CD4-positive, alpha-beta T cell treated with Interleukin-1 beta for 1 hour (primary cell): ENCODE results near the gene KRT14.
"Not testable (repeated sequence)": the region's sequence is repeated elsewhere in the genome, so short reads cannot be mapped to it uniquely, and the experiment has no call there.

Experiments
- DNase-seq, 2 donors: peaks; one replicate each; pipeline ENCODE4 v3.0.0-alpha.2; 2020 to 2022

KRT14 gene

GRCh38 chr17:41622340-41623183, 35.9 kb upstream of the KRT14 start:
- DNase-seq = not testable (repeated sequence)

GRCh38 chr17:41621916-41622315, 35.2 kb upstream of the KRT14 start:
- DNase-seq = no peak

- DNase-seq = not testable (repeated sequence)
Observed at GRCh38 chr17:41621435-41621817, 34.7 kb upstream of the KRT14 start.

DNA sequence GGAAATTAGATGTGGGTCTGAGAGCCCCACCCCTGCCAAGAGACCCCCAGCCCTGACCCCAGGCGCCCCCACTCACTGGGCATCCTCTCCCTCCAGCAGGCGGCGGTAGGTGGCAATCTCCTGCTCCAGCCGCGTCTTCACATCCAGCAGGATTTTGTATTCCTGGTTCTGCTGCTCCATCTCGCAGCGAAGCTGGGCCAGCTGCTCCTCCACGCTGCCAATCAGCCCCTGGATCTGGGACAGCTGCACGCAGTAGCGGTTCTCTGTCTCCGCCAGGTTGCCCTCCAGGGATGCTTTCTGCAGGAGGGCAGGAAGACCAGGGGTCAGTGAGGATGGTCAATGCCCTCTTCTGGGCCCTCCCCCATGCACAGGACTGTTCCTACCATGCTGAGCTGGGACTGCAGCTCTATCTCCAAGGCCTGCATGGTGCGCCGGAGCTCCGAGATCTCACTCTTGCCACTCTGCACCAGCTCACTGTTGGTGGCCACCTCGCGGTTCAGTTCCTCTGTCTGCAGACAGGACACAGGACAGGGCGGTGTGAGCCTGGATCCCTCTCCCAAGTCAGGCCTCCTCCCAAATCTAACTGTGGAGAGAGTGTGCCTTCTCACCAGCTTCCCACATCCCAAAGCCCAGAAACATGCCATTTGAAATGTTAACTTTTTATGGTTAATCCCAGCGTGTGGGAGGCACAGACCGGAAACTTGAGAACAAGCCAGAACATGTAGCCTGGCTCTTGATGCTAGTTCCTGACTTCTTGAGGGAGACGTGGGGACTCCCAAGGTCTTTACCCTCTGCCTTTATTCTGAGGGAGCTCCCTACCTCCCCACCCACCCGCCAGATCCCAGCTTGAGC, 34.1 kb upstream of the KRT14 start:
- no peak for DNase-seq

DNA sequence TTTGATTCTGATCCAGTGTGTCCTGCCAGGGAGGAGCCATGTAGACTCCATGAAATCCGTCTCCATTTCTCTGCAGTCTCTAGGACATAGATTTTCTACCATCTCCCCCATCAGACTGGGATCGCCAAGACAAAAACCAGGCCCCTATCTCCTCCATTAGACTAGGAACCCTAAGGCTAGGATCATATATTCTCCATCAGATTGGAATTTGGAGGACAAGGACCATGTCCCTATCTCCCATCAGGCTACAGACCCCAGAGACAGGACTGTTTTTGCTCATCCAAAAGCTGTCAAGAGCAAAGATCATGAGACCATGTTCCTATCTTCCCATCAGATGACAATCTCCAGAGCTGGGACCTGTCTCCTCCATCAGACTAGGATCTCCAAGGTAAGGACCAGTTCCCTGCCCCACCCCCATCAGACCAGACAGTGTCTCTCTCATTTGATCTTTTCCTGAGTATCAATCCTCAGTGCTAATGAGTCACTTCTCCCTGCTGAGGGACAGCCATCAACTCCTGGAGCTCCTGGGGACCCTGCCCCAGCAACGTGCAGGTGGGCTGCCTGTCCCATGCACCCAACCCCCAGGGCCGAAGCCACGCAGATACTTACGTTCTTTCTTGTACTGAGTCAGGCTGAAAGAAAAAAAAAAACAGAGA, 33.4 kb upstream of the KRT14 start:
- DNase-seq = not testable (repeated sequence)

DNA sequence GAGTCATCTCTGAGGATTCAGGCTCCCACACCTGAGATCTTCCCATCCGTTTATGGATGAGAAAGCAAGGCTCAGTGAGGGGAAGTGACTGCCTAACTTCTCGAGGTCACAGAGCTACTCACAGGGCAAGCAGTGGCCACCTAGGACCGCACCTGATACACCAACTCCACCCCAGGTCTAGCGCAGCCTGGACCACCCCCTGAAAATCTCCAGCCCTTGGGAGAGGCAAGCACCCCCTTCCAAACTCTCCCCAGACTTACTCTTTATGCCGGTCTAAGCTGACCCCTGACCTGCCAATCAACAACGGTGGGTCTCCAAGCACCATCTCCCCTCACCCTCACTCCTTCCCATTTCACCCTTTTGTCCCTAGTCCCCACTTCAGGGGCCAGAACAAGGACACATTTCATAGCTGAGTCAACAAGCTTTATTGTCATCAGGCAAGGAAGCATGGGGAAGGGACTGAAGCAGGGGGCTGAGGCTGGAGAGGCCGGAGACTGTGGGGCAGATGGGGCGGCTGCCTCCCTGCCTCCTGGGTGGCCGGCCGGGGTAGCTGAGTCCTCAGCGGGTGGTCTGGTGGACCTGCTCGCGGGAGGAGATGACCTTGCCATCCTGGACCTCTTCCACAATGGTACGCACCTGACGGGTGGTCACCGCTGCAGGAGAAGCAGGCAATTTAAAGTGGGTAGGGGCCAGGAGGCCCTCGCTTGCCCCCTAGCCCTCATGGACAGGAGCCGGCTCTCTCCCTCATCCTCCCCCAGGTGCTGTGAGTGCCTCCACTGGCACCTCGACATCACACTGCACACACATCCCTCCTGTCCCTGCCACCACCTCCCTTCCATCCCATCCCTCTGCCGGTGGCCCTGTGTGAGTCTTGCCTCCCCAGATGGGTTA, 32.6 kb upstream of the KRT14 start:
- no peak for DNase-seq

DNA sequence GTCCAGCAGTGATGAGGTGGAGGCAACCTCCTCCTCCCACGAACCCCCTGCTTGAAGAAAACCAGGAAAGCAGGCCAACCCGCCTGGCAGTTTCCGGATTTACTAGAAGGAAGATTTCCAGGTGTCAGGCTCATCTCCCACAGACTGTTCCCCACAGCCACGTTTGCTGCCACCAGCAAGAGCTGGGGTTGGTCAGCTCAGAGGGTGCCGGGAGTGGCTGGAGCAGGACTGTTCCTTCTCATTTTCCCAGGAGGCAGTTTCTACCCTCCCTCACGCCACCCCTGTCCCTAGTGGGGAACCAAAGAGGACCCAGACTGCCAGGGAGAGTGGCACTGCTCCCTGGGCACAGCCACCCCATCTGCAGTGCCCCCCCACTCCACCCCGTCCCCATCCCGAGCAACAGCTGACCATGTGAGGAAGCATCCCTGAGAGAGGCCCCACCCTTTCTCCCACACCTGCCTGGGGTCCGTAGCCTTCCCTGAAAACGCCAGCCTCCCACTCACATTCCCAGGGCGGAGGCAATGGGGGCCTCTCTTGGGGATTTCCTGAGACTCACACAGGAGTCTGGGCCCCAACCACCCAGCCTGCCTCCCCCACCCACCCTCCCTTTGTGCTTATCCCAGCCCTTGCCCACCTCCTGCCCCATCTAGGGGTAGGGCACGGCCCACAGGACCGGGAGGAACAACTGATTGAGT, 31.8 kb upstream of the KRT14 start:
- no peak for DNase-seq

GRCh38 chr17:41617698-41618097, 31.0 kb upstream of the KRT14 start:
- no peak for DNase-seq

GRCh38 chr17:41617136-41617535, 30.4 kb upstream of the KRT14 start:
- no peak for DNase-seq

GRCh38 chr17:41616486-41616885, 29.8 kb upstream of the KRT14 start:
- DNase-seq = not testable (repeated sequence)

DNA sequence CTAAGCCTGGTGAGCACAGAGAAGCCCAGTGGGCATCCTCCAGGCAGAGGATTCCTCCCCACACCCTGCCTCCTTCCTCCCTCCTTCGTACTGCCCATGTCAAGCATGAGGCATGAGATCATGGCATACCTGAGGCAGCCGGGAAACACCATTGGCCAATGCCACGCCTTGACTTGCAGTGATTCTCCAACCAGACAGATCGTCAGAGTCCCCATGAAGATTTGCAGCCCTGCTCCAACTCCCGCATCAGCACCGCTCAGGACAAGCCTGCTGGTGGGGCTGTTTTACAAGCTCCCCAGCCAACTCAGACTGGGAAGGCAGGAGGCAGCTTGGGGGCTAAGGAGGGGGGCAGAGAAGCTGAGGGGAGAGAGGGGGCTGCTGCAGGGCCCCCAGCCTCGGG, 28.8 kb upstream of the KRT14 start:
- DNase-seq = no peak

- DNase-seq = not testable (repeated sequence)
Observed at GRCh38 chr17:41614767-41615166, 28.1 kb upstream of the KRT14 start.

DNA sequence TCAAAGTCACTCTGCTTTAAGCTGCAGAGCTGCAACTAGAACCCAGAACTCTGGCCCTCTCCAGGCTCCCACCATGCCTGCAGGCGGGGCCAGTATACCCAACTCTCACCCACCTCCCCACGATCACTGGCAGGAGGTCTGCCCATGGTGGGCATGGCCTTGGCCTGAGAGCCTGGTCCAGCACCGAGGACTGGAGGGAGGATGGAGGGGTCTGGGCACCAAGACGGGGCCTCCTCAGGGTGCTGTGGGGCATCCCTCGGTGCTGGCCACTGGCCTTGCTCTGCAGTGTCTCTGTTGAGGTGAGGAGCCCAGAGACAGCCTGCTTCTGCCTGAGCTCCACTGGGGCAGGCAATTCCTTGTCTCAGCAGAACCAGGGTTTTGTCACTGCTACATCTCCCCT, 27.4 kb upstream of the KRT14 start:
- DNase-seq = no peak

GRCh38 chr17:41613277-41614082, 26.8 kb upstream of the KRT14 start:
- no peak for DNase-seq

- DNase-seq = not testable (repeated sequence)
Observed at GRCh38 chr17:41612376-41613160, 25.9 kb upstream of the KRT14 start, which contains the start of gene KRT16. Gene KRT16 (minus strand): TSS chr17:41612767. CDS start chr17:41612688, 79 bp downstream.

DNA sequence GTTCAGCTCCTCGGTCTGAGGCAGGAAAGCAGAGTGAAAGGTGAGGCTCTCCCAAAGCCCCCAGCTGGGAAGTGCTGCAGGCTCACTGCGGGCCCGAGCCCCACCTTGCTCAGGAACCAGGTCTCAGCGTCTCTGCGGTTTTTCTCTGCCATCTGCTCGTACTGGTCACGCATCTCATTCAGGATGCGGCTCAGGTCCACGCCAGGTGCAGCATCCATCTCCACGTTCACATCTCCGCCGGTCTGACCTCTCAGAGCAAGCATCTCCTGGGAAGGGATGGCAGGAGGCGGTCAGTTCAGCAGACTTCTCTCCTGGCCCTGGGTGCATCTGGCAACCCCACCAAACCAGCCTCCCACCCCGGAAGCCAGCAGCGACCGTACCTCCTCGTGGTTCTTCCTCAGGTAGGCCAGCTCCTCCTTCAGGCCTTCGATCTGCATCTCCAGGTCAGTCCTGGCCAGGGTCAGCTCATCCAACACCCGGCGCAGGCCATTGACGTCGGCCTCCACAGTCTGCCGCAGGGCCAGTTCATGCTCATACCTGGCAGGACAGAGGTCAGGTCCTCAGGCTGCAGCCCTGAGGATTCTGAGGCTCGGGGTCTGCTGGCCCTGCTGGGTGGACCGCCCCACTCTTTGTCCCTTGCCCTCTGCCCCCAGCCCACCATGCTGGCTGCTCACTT, 24.4 kb upstream of the KRT14 start:
- no peak for DNase-seq

DNA sequence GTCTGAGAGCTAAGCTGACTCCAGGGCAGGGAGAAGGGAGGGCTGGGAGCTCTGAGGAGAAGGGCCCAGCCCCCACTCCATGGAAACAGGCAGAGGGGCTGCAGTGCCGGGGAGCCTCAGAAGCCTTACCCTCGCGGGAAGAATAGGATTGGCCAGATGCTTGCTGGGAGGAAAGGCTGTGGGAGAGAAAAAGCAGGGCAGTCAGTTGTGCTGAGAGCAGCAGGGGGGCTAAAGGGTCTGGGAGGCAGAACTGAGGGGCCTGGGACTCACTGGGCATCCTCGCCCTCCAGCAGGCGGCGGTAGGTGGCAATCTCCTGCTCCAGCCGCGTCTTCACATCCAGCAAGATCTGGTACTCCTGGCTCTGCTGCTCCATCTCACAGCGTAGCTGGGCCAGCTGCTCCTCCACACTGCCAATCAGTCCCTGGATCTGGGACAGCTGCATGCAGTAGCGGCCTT, 23.4 kb upstream of the KRT14 start:
- DNase-seq = not testable (repeated sequence)

DNA sequence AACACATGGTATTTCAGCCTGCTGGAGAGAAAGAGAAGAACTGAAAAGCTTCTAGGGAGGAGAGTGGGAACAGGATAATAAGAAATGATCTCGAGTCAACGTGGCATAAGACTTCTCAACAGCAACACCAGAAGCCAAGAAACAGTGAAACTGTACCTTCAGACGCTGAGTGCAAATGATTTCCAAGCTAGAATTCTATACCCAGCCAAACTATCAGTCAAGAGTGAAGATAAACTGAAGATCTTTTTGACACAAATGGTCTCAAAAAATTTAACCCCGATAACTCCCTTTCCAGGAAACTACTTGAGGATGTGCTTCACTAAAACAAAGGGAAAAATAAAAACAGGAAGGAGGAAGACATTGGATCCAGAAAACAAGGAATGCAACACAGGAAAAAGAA, 20.2 kb upstream of the KRT14 start:
- DNase-seq = not testable (repeated sequence)

DNA sequence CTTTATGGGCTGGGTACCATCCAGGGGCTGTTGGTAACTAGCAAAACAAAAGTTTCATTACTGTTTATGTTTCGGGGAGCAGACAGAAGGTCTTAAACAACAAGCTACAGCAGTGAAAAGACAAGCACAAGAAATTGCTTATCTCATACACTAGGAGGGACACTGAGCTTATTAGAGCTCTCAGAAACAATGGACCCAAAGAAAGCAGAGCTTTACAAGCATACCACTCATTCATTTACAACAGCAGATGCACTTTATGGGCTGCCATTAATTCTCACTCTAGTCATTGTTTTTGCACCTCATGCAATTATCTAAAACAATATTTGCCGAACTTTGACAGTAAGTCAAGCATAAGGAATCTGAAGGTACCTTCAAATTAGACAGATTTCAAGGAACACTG, 15.8 kb upstream of the KRT14 start:
- DNase-seq = no peak
